SH-SY5Y (cell line): ENCODE results near the gene ZWINT.

Source experiments
- GATA2 ChIP-seq: IDR thresholded peaks from 2 replicates; pipeline ENCODE4 v1.6.1; 2011; ENCODE audit warnings: mild to moderate bottlenecking, low read depth, low read length
- GATA3 ChIP-seq: IDR thresholded peaks from 2 replicates; pipeline ENCODE4 v1.6.1; 2011; ENCODE audit warnings: low read depth, mild to moderate bottlenecking, low read length, moderate library complexity

ZWINT gene

GRCh38 chr10:56360967-56361612, at the start of gene ZWINT:
Gene ZWINT (minus strand): TSS chr10:56361259. CDS start chr10:56361236, 23 bp downstream.
- TF ChIP-seq GATA3 (no peak), GATA2 (no peak; the same call in 1 of the 2 replicates)

DNA sequence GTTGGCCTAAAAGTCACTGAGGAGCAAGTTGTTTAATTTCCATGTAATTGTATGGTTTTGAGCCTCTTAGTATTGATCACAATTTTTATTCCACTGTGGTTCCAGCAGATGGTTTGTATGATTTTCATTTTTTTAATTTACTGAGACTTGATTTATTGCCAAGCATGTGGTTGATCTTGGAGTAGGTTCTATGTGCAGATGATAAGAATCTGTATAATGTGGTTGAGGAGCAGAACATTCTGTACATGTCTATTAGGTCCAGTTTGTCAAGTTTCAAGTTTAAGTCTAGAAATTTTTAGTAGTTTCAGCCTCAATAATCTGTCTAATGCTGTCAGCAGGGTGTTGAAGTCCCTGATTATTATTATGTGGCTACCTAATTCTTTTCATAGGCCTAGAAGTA, 22.7 kb upstream of the ZWINT start:
- TF ChIP-seq GATA3: no peak
- no peak for TF ChIP-seq GATA2

- no peak for TF ChIP-seq GATA3
- no peak for TF ChIP-seq GATA2
Observed at GRCh38 chr10:56370217-56371113, 9.4 kb upstream of the ZWINT start.

DNA sequence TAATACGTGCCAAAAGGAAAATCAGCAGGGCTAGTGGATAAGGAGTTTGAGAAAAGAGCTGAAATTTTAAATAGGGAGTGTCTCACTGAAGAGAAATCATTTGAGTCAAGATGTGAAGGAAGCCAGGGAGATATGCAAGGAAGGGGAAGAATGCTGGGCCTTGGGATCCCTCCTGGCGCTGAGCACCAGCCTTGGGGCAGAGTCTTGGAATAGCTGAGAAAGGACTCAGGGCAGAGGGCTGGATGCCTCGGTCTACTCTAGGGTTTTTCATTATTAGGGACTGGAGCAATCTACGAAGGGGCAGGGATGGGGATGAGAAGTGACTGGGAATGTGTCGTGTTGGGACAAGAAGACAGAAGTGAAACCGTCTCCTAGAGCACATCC, 484 bp downstream of the ZWINT start:
- TF ChIP-seq GATA2 (no peak), GATA3 (no peak)

GRCh38 chr10:56359837-56360236, 1.2 kb downstream of the ZWINT start:
- no peak for TF ChIP-seq GATA3
- TF ChIP-seq GATA2: no peak

- TF ChIP-seq GATA2 (no peak), GATA3 (no peak)
Observed at GRCh38 chr10:56357018-56357417, 4.0 kb downstream of the ZWINT start.

- no peak for TF ChIP-seq GATA2
- no peak for TF ChIP-seq GATA3
Observed at GRCh38 chr10:56351909-56352630, 9.0 kb downstream of the ZWINT start.

DNA sequence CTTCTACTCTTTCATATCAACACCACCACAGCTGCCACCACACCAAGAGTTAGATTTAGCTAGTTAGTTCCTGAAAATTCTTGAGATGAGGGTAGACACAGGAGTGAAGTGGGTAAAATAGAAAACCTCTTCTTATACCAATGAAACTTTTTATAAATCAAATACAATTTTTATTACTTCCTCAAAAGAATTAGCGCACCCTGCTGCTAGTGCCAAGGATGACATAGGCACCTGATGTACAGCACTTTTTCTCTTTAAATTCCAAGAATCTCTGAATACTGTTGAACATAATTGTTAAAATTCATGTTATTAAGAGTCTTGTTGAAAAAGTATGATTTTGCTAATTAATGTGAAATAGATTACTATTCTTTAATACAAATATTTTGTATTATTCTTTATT, 11.4 kb downstream of the ZWINT start:
- no peak for TF ChIP-seq GATA3
- TF ChIP-seq GATA2: no peak

- TF ChIP-seq GATA3: no peak; the same call in 1 of the 2 replicates
- TF ChIP-seq GATA2: no peak
Observed at GRCh38 chr10:56348101-56348500, 13.0 kb downstream of the ZWINT start.

DNA sequence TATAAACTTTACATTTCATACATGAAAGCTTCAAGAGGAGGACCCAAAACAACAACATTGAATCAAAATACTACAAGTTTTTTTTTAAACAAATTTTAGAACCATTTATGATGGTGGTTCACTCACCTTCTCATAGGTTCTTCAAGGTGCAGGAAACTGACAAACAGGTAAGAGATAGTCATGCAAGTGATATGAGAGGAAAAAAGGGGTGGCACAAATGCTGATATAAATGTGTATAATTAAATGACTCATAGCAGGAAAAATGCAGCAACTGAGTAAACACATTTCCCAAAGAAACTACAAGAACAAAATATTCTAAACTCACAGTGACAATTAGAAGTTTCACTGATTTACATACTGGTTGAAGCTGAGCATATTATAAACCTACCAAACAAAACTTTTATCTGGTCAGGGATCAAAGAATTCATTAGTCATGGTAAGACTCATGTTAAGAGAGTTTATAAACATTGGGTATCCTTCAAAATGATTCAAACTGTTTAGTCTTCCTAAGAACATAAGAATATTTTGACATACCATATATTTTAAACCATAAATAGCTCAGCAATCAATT, 14.1 kb downstream of the ZWINT start:
- TF ChIP-seq GATA2 (no peak), GATA3 (no peak)

DNA sequence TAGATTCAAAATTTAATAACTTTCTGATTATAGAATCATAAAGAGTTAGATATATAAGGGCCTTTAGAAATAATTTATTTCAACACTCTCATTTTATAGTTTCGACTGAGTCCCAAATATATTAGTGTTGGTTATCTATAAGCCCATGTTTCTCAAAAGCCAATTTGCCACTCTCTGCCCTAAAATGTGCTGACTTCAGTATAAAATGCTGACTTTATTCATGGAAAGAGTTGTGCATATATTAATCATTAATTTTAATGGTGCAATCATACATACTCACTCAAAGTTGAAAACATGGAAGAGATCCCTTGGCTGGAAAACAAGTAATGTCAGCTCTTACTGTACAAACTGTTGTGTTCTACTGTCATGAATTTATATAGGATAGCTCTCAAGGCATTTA, 19.4 kb downstream of the ZWINT start:
- TF ChIP-seq GATA2: no peak
- TF ChIP-seq GATA3: no peak

- TF ChIP-seq GATA2 (no peak), GATA3 (no peak)
Observed at GRCh38 chr10:56329961-56330360, 31.1 kb downstream of the ZWINT start.

DNA sequence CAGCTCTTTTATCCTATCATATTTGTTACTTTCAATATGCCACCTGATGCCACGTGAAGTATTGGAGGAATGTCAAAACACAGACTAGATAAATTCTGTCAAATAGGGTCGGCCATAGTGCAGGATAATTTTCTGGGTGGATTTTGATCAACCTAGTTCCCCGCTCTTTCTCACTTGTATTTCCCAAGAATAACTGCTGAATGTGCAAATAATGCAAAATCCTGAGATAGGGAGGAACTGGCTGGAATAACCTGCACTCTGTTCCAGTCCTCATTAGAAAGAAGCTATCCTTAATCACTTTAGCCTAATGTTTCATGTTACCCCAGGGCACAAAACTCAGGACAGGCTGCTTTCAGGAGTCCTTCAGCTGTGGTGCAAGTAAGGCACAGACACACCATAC, 33.9 kb downstream of the ZWINT start:
- TF ChIP-seq GATA2 (no peak), GATA3 (no peak)

DNA sequence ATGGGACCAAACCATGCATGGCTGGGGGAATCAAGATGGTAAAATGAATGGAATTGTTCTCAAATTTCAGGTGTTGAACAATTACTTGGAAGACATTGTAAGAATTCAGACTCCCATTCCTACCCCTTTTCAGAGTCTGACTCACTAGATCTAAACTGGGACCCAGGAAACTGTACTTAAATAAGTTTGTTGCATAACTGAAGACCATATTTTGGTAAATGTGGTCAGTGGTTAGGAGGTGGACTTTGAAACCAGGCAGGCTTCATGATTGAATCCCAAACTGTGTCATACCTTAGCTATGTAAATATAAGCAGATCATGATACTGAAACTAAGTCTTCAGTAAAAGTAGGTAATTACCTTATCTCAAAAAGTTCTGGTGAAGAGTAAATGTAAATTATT, 41.7 kb downstream of the ZWINT start:
- TF ChIP-seq GATA3 (no peak), GATA2 (no peak)

- TF ChIP-seq GATA2: no peak
- TF ChIP-seq GATA3: no peak
Observed at GRCh38 chr10:56318816-56319215, 42.2 kb downstream of the ZWINT start.
